HUES6 (cell line): Measurements from ENCODE around the gene GALNT3.

Experiments
- H3K27ac ChIP-seq: 2 replicates; pipeline ENCODE4 v1.7.0; 2013; ENCODE audit warnings: low read depth, mild to moderate bottlenecking, low read length, inconsistent platforms
- H3K27me3 ChIP-seq: 2 replicates; pipeline ENCODE4 v1.6.1; 2013; ENCODE audit warnings: low read length; ENCODE audit not compliant: control insufficient read depth, insufficient read depth
- H3K36me3 ChIP-seq: 2 replicates; pipeline ENCODE4 v1.6.1; 2013; ENCODE audit warnings: low read length; ENCODE audit not compliant: control insufficient read depth, insufficient read depth
- H3K4me1 ChIP-seq: 2 replicates; pipeline ENCODE4 v1.6.1; 2013; ENCODE audit warnings: low read length; ENCODE audit not compliant: control insufficient read depth, insufficient read depth
- H3K4me3 ChIP-seq: 2 replicates; pipeline ENCODE4 v1.5.1; 2013; ENCODE audit warnings: low read depth, low read length
- H3K9ac ChIP-seq: one replicate; pipeline ENCODE4 v1.6.1; 2013; ENCODE audit warnings: mild to moderate bottlenecking, low read length
- H3K9me3 ChIP-seq: 2 replicates; pipeline ENCODE4 v1.6.1; 2013; ENCODE audit warnings: low read depth, low read length; ENCODE audit not compliant: control insufficient read depth, insufficient read depth

Gene GALNT3

GRCh38 chr2:165778187-165778556, 15.9 kb downstream of the GALNT3 start:
- H3K9me3 ChIP-seq, result peaks cover 3% of the 10 kb centered on the region; the same call in 1 of the 2 replicates
- no peaks in the 10 kb centered on the region for H3K27me3 ChIP-seq
- peaks cover 17% of the 10 kb centered on the region for H3K36me3 ChIP-seq
- no peak overlapping the region for H3K4me3 ChIP-seq
- no peak overlapping the region for H3K9ac ChIP-seq
- H3K27ac ChIP-seq, result no peak overlapping the region
- H3K4me1 ChIP-seq, result peaks cover 24% of the 10 kb centered on the region

- no peak overlapping the region for H3K9ac ChIP-seq
- peaks cover 3% of the 10 kb centered on the region; the same call in 1 of the 2 replicates for H3K9me3 ChIP-seq
- no peak overlapping the region for H3K27ac ChIP-seq
- no peaks in the 10 kb centered on the region for H3K27me3 ChIP-seq
- peaks cover 24% of the 10 kb centered on the region for H3K4me1 ChIP-seq
- H3K36me3 ChIP-seq, result peaks cover 23% of the 10 kb centered on the region
- H3K4me3 ChIP-seq, result no peak overlapping the region
These were observed 16.4 kb downstream of the GALNT3 start for GRCh38 chr2:165777522-165778186.

DNA sequence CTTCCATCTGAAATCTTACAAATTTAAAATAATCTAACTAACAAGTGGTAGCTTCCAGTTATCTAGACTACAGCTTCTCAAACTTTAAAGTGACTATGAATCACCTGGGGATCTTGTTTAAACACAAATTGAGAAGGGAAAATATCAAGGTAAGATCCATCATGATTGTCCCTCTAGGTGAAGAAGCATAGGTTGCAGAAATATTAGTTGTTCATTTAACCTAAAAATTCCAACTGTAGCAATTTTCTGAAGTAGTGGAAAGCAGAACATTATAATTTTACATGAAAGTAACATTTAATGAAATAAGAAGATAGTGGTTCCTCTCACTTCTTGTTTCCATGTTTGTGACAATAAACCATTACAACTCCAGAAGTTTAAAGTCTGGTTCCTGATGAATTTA, 17.3 kb downstream of the GALNT3 start:
- no peak overlapping the region for H3K4me3 ChIP-seq
- H3K27me3 ChIP-seq, result no peaks in the 10 kb centered on the region
- H3K9ac ChIP-seq, result no peak overlapping the region
- peaks cover 24% of the 10 kb centered on the region for H3K36me3 ChIP-seq
- H3K4me1 ChIP-seq, result peaks cover 24% of the 10 kb centered on the region
- peaks cover 3% of the 10 kb centered on the region; the same call in 1 of the 2 replicates for H3K9me3 ChIP-seq
- H3K27ac ChIP-seq, result no peak overlapping the region

DNA sequence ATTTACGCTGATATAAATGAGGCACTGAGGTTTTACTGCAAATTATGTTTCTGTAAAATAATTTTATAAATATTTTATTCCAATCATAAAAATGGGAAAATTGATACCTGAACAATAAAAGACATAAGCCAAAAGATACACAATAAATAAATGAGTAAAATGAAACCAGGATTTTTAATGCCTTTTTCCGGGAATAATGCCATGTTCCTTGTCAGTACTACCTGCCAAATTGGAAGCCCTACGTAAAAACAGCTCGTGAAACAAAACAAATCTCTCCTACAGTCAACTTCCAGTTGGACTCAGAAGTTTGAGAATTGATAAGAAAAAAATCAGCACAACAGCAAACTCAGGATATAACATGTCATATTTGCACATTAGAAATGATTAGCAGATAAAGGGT, 18.0 kb downstream of the GALNT3 start:
- H3K36me3 ChIP-seq, result peaks cover 24% of the 10 kb centered on the region

DNA sequence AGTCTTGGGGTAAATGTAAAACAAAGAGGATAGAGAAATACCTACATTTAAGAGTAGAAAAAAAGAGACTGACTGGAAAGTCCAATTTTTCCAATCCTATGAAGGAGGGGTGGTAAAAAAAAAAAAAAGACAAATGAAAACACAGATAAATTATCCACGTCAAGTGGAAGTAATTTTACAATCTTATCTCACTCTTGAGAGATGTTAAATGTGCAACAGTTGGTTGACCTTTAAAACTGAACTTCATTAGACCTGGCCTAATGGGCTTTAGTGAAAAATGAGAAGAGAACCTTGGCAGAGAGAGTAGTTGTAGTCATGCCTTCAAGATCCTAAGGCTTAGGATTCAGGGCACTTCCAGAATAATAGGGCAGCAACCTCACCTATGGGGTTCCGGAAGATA, 20.4 kb downstream of the GALNT3 start:
- Histone ChIP-seq H3K4me3 (no peak overlapping the region), H3K4me1 (peaks cover 20% of the 10 kb centered on the region), H3K9me3 (no peaks in the 10 kb centered on the region), H3K9ac (no peak overlapping the region), H3K27ac (no peak overlapping the region), H3K36me3 (peaks cover 19% of the 10 kb centered on the region), H3K27me3 (no peaks in the 10 kb centered on the region)

More for the DNA sequence above, 18.0 kb downstream of the GALNT3 start:
- Histone ChIP-seq H3K27me3 (no peaks in the 10 kb centered on the region), H3K27ac (no peak overlapping the region), H3K4me3 (no peak overlapping the region), H3K9me3 (peaks cover 3% of the 10 kb centered on the region; the same call in 1 of the 2 replicates), H3K4me1 (peaks cover 24% of the 10 kb centered on the region), H3K9ac (no peak overlapping the region)

- H3K36me3 ChIP-seq, result peaks cover 13% of the 10 kb centered on the region; the same call in 1 of the 2 replicates
- H3K9me3 ChIP-seq, result no peaks in the 10 kb centered on the region
- H3K4me1 ChIP-seq, result peaks cover 6% of the 10 kb centered on the region; the same call in 1 of the 2 replicates
- no peak overlapping the region for H3K9ac ChIP-seq
- H3K4me3 ChIP-seq, result no peak overlapping the region
- no peaks in the 10 kb centered on the region for H3K27me3 ChIP-seq
- no peak overlapping the region for H3K27ac ChIP-seq
These were observed 21.9 kb downstream of the GALNT3 start for GRCh38 chr2:165772183-165772582.

DNA sequence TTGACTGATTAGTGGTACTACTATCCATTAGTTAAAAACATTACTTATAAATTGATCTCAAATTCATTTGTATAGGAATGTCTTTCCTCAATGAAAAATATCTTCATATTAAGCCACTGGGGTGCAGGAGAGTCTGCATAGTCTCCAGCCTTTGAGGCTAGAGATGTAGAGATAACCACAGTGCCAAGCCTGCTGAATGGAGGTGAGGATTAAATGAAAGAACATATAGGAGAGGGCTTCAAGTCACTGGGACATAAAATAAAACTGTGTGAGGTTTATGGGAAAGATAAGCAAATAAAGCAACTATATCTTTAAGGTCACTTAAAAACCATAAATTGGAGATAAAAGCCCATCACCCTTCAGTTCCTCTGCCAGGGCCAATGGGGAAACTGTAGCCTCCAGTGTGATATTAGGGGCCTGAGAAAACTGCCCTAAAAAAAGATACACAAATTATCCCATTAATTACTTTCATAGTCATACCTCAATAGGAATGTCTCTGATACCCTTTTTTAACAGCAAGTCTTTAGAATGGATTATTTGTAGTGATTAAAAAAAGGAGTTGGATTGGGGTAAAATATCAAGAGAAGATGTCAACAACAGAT, 27.6 kb downstream of the GALNT3 start:
- no peaks in the 10 kb centered on the region for H3K9me3 ChIP-seq
- H3K27ac ChIP-seq, result no peak overlapping the region

GRCh38 chr2:165762723-165763122, 31.3 kb downstream of the GALNT3 start:
- peak overlapping the region; percentile 47 for H3K27ac ChIP-seq

More for the DNA sequence above, 27.6 kb downstream of the GALNT3 start:
- Histone ChIP-seq H3K4me1 (peaks cover 34% of the 10 kb centered on the region), H3K27me3 (no peaks in the 10 kb centered on the region), H3K4me3 (no peak overlapping the region), H3K9ac (no peak overlapping the region), H3K36me3 (peaks cover 7% of the 10 kb centered on the region; the same call in 1 of the 2 replicates)

DNA sequence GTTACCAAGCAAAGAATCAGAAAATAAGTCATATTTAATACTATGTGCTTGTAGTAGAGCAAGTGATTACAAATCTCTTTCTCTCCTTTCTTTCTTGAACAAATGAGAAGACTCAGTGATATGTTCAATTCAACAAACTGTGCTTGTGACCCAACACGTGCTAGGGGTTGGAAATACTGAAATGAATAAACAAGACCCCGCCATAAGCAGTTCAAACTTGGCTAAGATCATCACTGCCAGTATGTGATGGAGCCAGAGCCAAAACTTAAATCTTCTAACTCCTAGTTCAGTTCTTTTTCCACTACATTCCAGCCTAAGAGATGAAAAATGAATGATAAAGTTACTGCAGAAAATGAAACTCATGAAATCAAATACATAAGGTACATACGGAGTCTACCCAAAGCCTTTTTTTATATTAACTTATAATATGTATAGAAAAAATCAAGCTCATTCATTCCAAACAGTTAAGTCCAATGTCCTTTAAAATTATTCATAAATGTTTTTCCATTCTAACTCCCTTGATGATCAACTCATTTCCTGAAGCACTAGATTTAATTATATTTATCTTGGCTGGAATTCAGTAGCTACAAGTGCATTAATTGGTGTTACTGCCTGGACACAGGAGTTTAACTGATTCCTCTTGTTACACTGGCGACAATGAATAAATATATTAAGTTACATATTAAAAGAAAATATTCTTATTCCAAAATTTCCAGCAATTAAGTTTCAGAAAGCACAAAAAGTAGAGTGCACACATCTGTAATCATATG, 36.0 kb downstream of the GALNT3 start:
- H3K4me3 ChIP-seq, result no peak overlapping the region
- no peak overlapping the region for H3K27ac ChIP-seq
- peaks cover 23% of the 10 kb centered on the region for H3K4me1 ChIP-seq
- H3K36me3 ChIP-seq, result peaks cover 70% of the 10 kb centered on the region
- H3K9me3 ChIP-seq, result no peaks in the 10 kb centered on the region
- H3K27me3 ChIP-seq, result no peaks in the 10 kb centered on the region
- H3K9ac ChIP-seq, result no peak overlapping the region

More at GRCh38 chr2:165762723-165763122, 31.3 kb downstream of the GALNT3 start:
- Histone ChIP-seq H3K9me3 (no peaks in the 10 kb centered on the region), H3K4me3 (no peak overlapping the region), H3K27me3 (no peaks in the 10 kb centered on the region), H3K9ac (no peak overlapping the region), H3K36me3 (peaks cover 33% of the 10 kb centered on the region), H3K4me1 (peaks cover 42% of the 10 kb centered on the region)

- Histone ChIP-seq H3K4me1 (no peaks in the 10 kb centered on the region), H3K9ac (no peak overlapping the region), H3K27ac (no peak overlapping the region), H3K9me3 (no peaks in the 10 kb centered on the region), H3K4me3 (no peak overlapping the region), H3K27me3 (no peaks in the 10 kb centered on the region), H3K36me3 (peaks cover 44% of the 10 kb centered on the region)
These were observed 47.5 kb downstream of the GALNT3 start for GRCh38 chr2:165746501-165746900.

DNA sequence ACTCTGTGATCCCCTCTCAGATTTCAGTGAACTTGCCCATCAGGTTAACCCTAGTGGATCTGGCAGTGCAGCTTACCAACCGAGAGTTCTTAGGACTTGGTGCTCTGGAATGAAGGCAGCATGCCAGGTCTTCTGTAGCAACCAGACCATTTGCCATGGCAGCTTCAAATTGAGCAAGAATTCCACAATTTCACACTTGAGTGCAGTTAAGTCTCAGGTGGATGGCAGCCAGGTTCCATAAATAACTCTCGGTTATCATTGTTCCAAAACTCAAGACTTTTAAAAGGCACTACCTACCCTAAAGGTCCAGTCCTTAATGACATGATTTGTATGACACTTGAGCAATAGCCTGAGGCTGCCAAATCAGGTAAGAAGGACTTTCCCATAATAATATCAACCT, 48.1 kb downstream of the GALNT3 start:
- Histone ChIP-seq H3K27me3 (no peaks in the 10 kb centered on the region), H3K36me3 (peaks cover 44% of the 10 kb centered on the region), H3K4me3 (no peak overlapping the region), H3K9ac (no peak overlapping the region), H3K9me3 (no peaks in the 10 kb centered on the region), H3K27ac (no peak overlapping the region), H3K4me1 (no peaks in the 10 kb centered on the region)
